ENCODE measurements around the gene ZBTB32. TPM values are rescaled to one million over a fixed set of nuclear protein-coding genes. Genes with fewer than 3 reads are reported as not detected.

Gene ZBTB32
- total RNA-seq, 1 donor from 2014 or later: not detected

GRCh38 chr19:35727053-35727955, 22.9 kb downstream of the ZBTB32 start:
- DNase-seq (ENCODE audit: low read depth, low spot score): no peak
- H3K36me3 Mint-ChIP-seq (ENCODE audit: low read depth): peaks cover 8% of the 10 kb centered on the region
- no peak overlapping the region for H3K27ac Mint-ChIP-seq (ENCODE audit: unreplicated experiment)
- H3K4me1 Mint-ChIP-seq: no peaks in the 10 kb centered on the region
- H3K27me3 Mint-ChIP-seq (ENCODE audit: low read depth): no peaks in the 10 kb centered on the region
- TF ChIP-seq CTCF (conservative IDR thresholded peaks at IDR 0.05): no peak
- no peak overlapping the region for H3K4me3 Mint-ChIP-seq
- no peaks in the 10 kb centered on the region for H3K9me3 Mint-ChIP-seq

GRCh38 chr19:35727956-35728706, 23.8 kb downstream of the ZBTB32 start:
- no peaks in the 10 kb centered on the region for H3K9me3 Mint-ChIP-seq
- TF ChIP-seq CTCF (conservative IDR thresholded peaks at IDR 0.05): no peak
- H3K36me3 Mint-ChIP-seq (ENCODE audit: low read depth): peaks cover 8% of the 10 kb centered on the region

GRCh38 chr19:35729021-35729420, 24.7 kb downstream of the ZBTB32 start:
- no peak for DNase-seq (ENCODE audit: low read depth, low spot score)
- Mint-ChIP-seq H3K9me3 (no peaks in the 10 kb centered on the region), H3K27ac (ENCODE audit: unreplicated experiment) (no peak overlapping the region), H3K36me3 (ENCODE audit: low read depth) (peaks cover 8% of the 10 kb centered on the region), H3K4me3 (no peak overlapping the region), H3K4me1 (no peaks in the 10 kb centered on the region), H3K27me3 (ENCODE audit: low read depth) (no peaks in the 10 kb centered on the region)
- TF ChIP-seq CTCF (conservative IDR thresholded peaks at IDR 0.05): no peak

More at GRCh38 chr19:35727956-35728706, 23.8 kb downstream of the ZBTB32 start:
- H3K4me1 Mint-ChIP-seq: no peaks in the 10 kb centered on the region
- H3K27ac Mint-ChIP-seq (ENCODE audit: unreplicated experiment): peak overlapping the region; percentile 87
- no peak overlapping the region for H3K4me3 Mint-ChIP-seq
- no peak for DNase-seq (ENCODE audit: low read depth, low spot score)
- H3K27me3 Mint-ChIP-seq (ENCODE audit: low read depth): no peaks in the 10 kb centered on the region

- Mint-ChIP-seq H3K27ac (ENCODE audit: unreplicated experiment) (no peak overlapping the region), H3K36me3 (ENCODE audit: low read depth) (peaks cover 15% of the 10 kb centered on the region), H3K4me1 (no peaks in the 10 kb centered on the region), H3K4me3 (no peak overlapping the region), H3K9me3 (no peaks in the 10 kb centered on the region), H3K27me3 (ENCODE audit: low read depth) (no peaks in the 10 kb centered on the region)
- no peak for TF ChIP-seq CTCF (conservative IDR thresholded peaks at IDR 0.05)
- DNase-seq (ENCODE audit: low read depth, low spot score): no peak
Measured at GRCh38 chr19:35729763-35730162, 25.4 kb downstream of the ZBTB32 start.

- no peaks in the 10 kb centered on the region for H3K4me1 Mint-ChIP-seq
- H3K36me3 Mint-ChIP-seq (ENCODE audit: low read depth): peaks cover 16% of the 10 kb centered on the region
- H3K27ac Mint-ChIP-seq (ENCODE audit: unreplicated experiment): no peak overlapping the region
- H3K4me3 Mint-ChIP-seq: no peak overlapping the region
- H3K27me3 Mint-ChIP-seq (ENCODE audit: low read depth): no peaks in the 10 kb centered on the region
- no peak for DNase-seq (ENCODE audit: low read depth, low spot score)
- TF ChIP-seq CTCF (conservative IDR thresholded peaks at IDR 0.05): no peak
- H3K9me3 Mint-ChIP-seq: no peaks in the 10 kb centered on the region
Measured at GRCh38 chr19:35730326-35730725, 26.0 kb downstream of the ZBTB32 start.

Measured in neural crest cell (in vitro differentiated cells).